HCT116 (cell line): ENCODE measurements around the gene PSMD4. TPM values are rescaled to one million over a fixed set of nuclear protein-coding genes. Genes with fewer than 3 reads are reported as not detected.

Source experiments
- ATAC-seq: fragments of 200-7000 bp; cut with Tn5 transposase; 2 replicates; pipeline ENCODE4 v1.9.1; 2020; ENCODE audit warnings: mild to moderate bottlenecking, moderate library complexity
- BruUV-seq: library from RNA; stranded (reverse); fragments of 400-500 nt; replicated peaks from 2 replicates; lab custom pipeline; 2021; lab: Mats Ljungman, UMichigan
- CTCF ChIA-PET: fragments of 300-600 bp; sonication (Branson Sonifier 250); formaldehyde crosslinking; loops from one replicate; lab custom pipeline; 2021; ENCODE audit warnings: antibody characterized with exemption; lab: Charles Lee
- POLR2A ChIA-PET: fragments of 300-600, 350-600 bp; sonication (Branson Sonifier 250); formaldehyde crosslinking; loops from one replicate; lab custom pipeline; 2021; ENCODE audit warnings: antibody characterized with exemption; lab: Charles Lee
- RAD21 ChIA-PET, 2 experiments: fragments of 300-600 bp; sonication (Branson Sonifier 250); formaldehyde crosslinking; loops; one replicate each; lab custom pipeline; 2023; ENCODE audit warnings: low total read pairs in 2 of 2; ENCODE audit not compliant: uncharacterized antibody in 2 of 2, unreplicated experiment in 2 of 2, low non-redundant PET in 1 of 2; lab: Charles Lee
- DNase-seq: peaks from one replicate; pipeline ENCODE4 v3.0.0-alpha.2; 2010; ENCODE audit warnings: low read depth, low spot score
- H2AFZ ChIP-seq: fragments of 200-600 bp; shearing (Covaris generic), sonication (generic); 2 replicates; pipeline ENCODE4 v1.6.1; 2017; ENCODE audit warnings: low read depth, mixed run types, mixed read lengths, antibody characterized with exemption, low read length; ENCODE audit not compliant: poor library complexity, severe bottlenecking
- H3K27ac ChIP-seq: 2 replicates; pipeline ENCODE4 v1.5.1; 2012; ENCODE audit warnings: low read depth, low read length
- H3K27me3 ChIP-seq: fragments of 200-600 bp; sonication (generic); 2 replicates; pipeline ENCODE4 v1.6.1; 2016; ENCODE audit warnings: mixed run types, low read length, mixed read lengths; ENCODE audit not compliant: insufficient read depth
- H3K36me3 ChIP-seq, 2 experiments: fragments of 200-500 bp in 1 of 2; fragments of 200-600 bp in 1 of 2; sonication (Bioruptor generic) in 1 of 2; sonication (generic) in 1 of 2; 2 replicates each; pipeline versions ENCODE4 v1.5.1 to v1.6.1; 2014 to 2016; ENCODE audit warnings: low read length in 2 of 2, inconsistent platforms in 1 of 2, mixed read lengths in 1 of 2, mixed run types in 1 of 2; ENCODE audit not compliant: insufficient read depth in 2 of 2, control insufficient read depth in 1 of 2
- H3K4me1 ChIP-seq, 2 experiments: fragments of 200-600 bp in 1 of 2; sonication (generic) in 1 of 2; 2 replicates each; pipeline versions ENCODE4 v1.5.1 to v1.6.1; 2012 to 2017; ENCODE audit warnings: low read length in 2 of 2, inconsistent platforms in 1 of 2, mild to moderate bottlenecking in 1 of 2, mixed read lengths in 1 of 2, mixed run types in 1 of 2, moderate library complexity in 1 of 2; ENCODE audit not compliant: insufficient read depth in 2 of 2, control insufficient read depth in 1 of 2
- H3K4me2 ChIP-seq: fragments of 200-600 bp; sonication (generic); 2 replicates; pipeline ENCODE4 v1.6.1; 2017; ENCODE audit warnings: mixed run types, low read length, mixed read lengths
- H3K4me3 ChIP-seq, 2 experiments: fragments of 200-600 bp in 1 of 2; sonication (generic) in 1 of 2; replicated peaks in 1 of 2; 2 replicates each; pipeline ENCODE4 v1.5.1; 2011 to 2016; ENCODE audit warnings: low read length in 2 of 2, control low read depth in 1 of 2, low read depth in 1 of 2, mild to moderate bottlenecking in 1 of 2, mixed read lengths in 1 of 2, mixed run types in 1 of 2
- H3K79me2 ChIP-seq: fragments of 200-600 bp; sonication (generic); 2 replicates; pipeline ENCODE4 v1.6.1; 2017; ENCODE audit warnings: mild to moderate bottlenecking, mixed run types, low read length, moderate library complexity, mixed read lengths; ENCODE audit not compliant: insufficient read depth
- H3K9ac ChIP-seq: fragments of 200-600 bp; sonication (generic); 2 replicates; pipeline ENCODE4 v1.6.1; 2016; ENCODE audit warnings: low read length, mixed read lengths
- H3K9me2 ChIP-seq: fragments of 200-600 bp; sonication (generic), shearing (Covaris generic); 2 replicates; pipeline ENCODE4 v1.6.1; 2017; ENCODE audit warnings: mixed run types, mild to moderate bottlenecking, moderate library complexity; ENCODE audit not compliant: insufficient read depth
- H3K9me3 ChIP-seq, 2 experiments: fragments of 200-500 bp in 1 of 2; fragments of 200-600 bp in 1 of 2; sonication (Bioruptor generic) in 1 of 2; sonication (generic) in 1 of 2; 2 replicates each; pipeline ENCODE4 v1.6.1; 2014 to 2017; ENCODE audit warnings: low read length in 2 of 2, mixed read lengths in 2 of 2, inconsistent platforms in 1 of 2, low read depth in 1 of 2, mild to moderate bottlenecking in 1 of 2, mixed run types in 1 of 2, moderate library complexity in 1 of 2; ENCODE audit not compliant: control insufficient read depth in 1 of 2, insufficient read depth in 1 of 2
- H4K20me1 ChIP-seq: fragments of 200-600 bp; sonication (generic), shearing (Covaris generic); 2 replicates; pipeline ENCODE4 v1.6.1; 2017; ENCODE audit warnings: mixed run types, mild to moderate bottlenecking, moderate library complexity; ENCODE audit not compliant: insufficient read depth
- EZH2phosphoT487 ChIP-seq: fragments of 200-600 bp; IDR thresholded peaks from 2 replicates; pipeline ENCODE4 v1.6.1; 2018; ENCODE audit warnings: antibody characterized with exemption, borderline replicate concordance
- FOSL1 ChIP-seq: IDR thresholded peaks from 2 replicates; pipeline ENCODE4 v1.6.1; 2012; ENCODE audit warnings: low read depth
- POLR2AphosphoS5 ChIP-seq: IDR thresholded peaks from 2 replicates; pipeline ENCODE4 v1.6.1; 2011; ENCODE audit warnings: mild to moderate bottlenecking, low read depth, low read length, moderate library complexity
- RAD21 ChIP-seq: IDR thresholded peaks from 2 replicates; pipeline ENCODE4 v1.6.1; 2012; ENCODE audit warnings: low read depth, mild to moderate bottlenecking
- ZFX ChIP-seq: fragments of 450-650 bp; IDR thresholded peaks from 2 replicates; pipeline ENCODE4 v1.6.1; 2017
- intact Hi-C: fragments of 100-400 bp; cut with micrococcal nuclease; formaldehyde crosslinking; loops from 2 replicates; pipeline ENCODE4 v1.10.0; 2022
- total RNA-seq: library from RNA; stranded (reverse); gene quantifications from one replicate; pipeline ENCODE4 v1.2.1, GENCODE V29; 2021; ENCODE audit not compliant: unreplicated experiment

PSMD4 gene
- total RNA-seq, 1 experiment from 2014 or later = 225 TPM

DNA sequence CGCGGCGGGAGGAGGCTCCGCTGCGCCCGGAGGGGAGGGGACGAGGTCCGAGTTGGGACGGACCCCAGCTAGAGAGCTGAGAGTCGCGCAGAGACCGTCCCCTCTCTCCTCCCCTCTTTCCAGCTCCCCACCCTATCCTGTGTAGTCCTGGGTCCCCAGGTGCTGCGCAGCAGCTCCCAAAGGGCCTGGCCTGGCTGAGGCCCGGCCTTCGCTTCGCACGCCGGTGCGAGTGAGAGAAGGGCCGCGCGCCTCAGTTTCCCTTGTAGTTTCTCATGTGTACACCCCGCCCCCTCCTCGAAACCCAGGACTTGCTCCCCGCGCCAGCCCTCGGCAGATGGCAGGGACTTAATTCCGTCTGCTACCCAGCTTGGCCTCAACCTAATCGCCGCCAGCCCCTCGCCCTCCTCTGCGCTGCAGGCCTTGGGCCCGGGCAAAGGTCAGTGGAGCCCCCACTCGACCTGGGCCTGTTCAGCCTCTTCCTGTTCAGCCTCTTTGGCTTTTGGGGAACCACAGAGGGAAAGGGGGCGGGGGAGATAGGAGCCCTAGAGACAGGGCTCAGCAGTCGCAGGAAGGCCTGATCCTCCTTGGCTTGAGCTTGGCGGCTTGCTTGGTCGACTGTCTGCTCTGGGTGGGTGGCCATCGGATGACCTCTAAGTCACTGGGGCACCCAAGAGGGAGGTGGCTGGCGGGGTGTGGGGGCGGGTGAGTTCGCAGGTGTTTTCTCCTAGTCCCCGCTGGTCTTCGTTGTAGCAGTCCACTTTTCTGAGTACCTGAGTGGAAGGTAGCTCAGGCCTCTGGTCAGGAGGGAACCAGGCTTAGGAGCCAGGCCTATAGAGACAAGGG lies 28.6 kb downstream of the PSMD4 start:
- peak; percentile 4; the same call in 1 of the 2 replicates for ATAC-seq

DNA sequence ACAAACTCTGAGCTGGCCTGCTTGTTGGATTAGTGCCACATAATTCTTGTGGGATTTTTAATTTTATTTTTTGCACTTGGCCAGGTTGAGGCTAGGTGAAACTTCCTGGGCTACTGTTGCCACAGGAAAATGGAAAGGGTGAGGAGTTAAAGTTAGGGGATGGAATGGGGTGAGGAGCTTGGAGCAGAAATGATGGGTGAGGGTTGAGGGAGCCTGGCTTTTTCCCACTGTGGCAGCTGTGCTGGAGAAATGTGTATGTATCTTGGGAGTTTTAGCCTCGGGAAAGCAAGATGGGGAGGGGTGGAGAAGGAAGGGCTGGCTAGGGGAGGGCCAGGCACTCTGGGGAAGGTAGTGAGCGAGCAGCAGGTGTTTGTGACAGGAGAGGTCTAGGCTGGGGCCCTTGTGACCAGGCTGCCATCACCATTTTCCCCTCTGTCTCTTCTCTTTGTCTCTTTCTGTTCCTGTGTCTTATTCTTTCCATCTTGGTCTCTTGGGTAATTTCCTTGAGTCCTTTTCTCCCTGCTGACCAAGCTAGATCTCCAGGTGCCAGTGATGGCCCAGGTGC lies 29.6 kb downstream of the PSMD4 start:
- ChIA-PET CTCF (interaction anchor here (1.4 to 2.0 kb wide), 2 partner anchors 17 to 57 kb away, joined by 4 to 5 read pairs; no protein-coding TSS in a partner anchor), POLR2A (interaction anchor here (0.5 to 1.2 kb wide), 2 partner anchors 42 to 88 kb away, joined by 3 read pairs; no protein-coding TSS in a partner anchor), RAD21 (no interaction called here)
- no peaks in the 10 kb centered on the region for H3K27me3 ChIP-seq
- peaks cover 8 to 12% of the 10 kb centered on the region in 2 experiments; a peak in 3 of 4 replicates for H3K36me3 ChIP-seq
- ATAC-seq (no peak), DNase-seq (no peak)
- TF ChIP-seq RAD21 (no peak), EZH2phosphoT487 (no peak), FOSL1 (no peak)
- H3K4me2 ChIP-seq = peak overlapping the region; percentile 97
- intact Hi-C loops = no loop called here
- no peaks in the 10 kb centered on the region for H4K20me1 ChIP-seq
- H3K4me3 ChIP-seq = peak overlapping the region in 1 of 2 experiments; percentile 79; a peak in 3 of 4 replicates
- H3K9me2 ChIP-seq = no peaks in the 10 kb centered on the region
- H3K9me3 ChIP-seq = no peaks in the 10 kb centered on the region
- peaks cover 22% of the 10 kb centered on the region for H3K79me2 ChIP-seq
- H3K27ac ChIP-seq = no peak overlapping the region
- BruUV-seq = TSS peak; percentile 24
- no peak overlapping the region for H2AFZ ChIP-seq
- peaks cover 11 to 25% of the 10 kb centered on the region in 2 experiments for H3K4me1 ChIP-seq
- H3K9ac ChIP-seq = 0 out of 2 replicates have a peak overlapping the region, but pooled peaks have one; percentile 90

More for the DNA sequence above, 28.6 kb downstream of the PSMD4 start:
- peak; percentile 76 for TF ChIP-seq ZFX
- TF ChIP-seq POLR2AphosphoS5 = no peak
- Histone ChIP-seq H3K79me2 (peaks cover 22% of the 10 kb centered on the region), H3K9me3 (no peaks in the 10 kb centered on the region), H4K20me1 (no peaks in the 10 kb centered on the region), H3K4me2 (peak overlapping the region; percentile 97), H3K27ac (peak overlapping the region; percentile 92), H3K4me1 (peaks cover 11 to 25% of the 10 kb centered on the region in 2 experiments), H3K27me3 (no peaks in the 10 kb centered on the region), H2AFZ (no peak overlapping the region), H3K9me2 (no peaks in the 10 kb centered on the region), H3K4me3 (peak overlapping the region; percentile 59 to 79), H3K36me3 (peaks cover 8 to 12% of the 10 kb centered on the region in 2 experiments; a peak in 3 of 4 replicates), H3K9ac (peak overlapping the region; percentile 90)
- BruUV-seq = no TSS peak
- intact Hi-C loops = loop anchor here (2.0 kb wide), 1 partner anchor 86 kb away; no protein-coding TSS in a partner anchor
- CTCF ChIA-PET = interaction anchor here (1.4 to 2.0 kb wide), 2 partner anchors 18 to 58 kb away, joined by 4 to 5 read pairs; no protein-coding TSS in a partner anchor
- POLR2A ChIA-PET = interaction anchor here (0.9 to 2.1 kb wide), 4 partner anchors 9 to 228 kb away, joined by 4 to 7 read pairs (median 5); partner anchors contain the start of genes CGN and PSMD4
- RAD21 ChIA-PET = no interaction called here
- no peak for DNase-seq
